Measurements from ENCODE around the gene SYT11.

The SYT11 gene

GRCh38 chr1:155899683-155900082 lies 40.3 kb downstream of the SYT11 start:
- H3K36me3 ChIP-seq (ENCODE audit: control insufficient read depth, insufficient read depth, low read length): peaks cover 59% of the 10 kb centered on the region
- no peaks in the 10 kb centered on the region for H3K4me1 ChIP-seq (ENCODE audit: control insufficient read depth, insufficient read depth, low read length)
- no peak overlapping the region for H3K9ac ChIP-seq (ENCODE audit: low read depth, low read length)
- no peaks in the 10 kb centered on the region for H3K9me3 ChIP-seq (ENCODE audit: control insufficient read depth, insufficient read depth, low read length)
- H3K27ac ChIP-seq (ENCODE audit: low read depth, low read length): no peak overlapping the region
- H3K27me3 ChIP-seq (ENCODE audit: control insufficient read depth, insufficient read depth, low read length): no peaks in the 10 kb centered on the region
- no peak overlapping the region for H3K4me3 ChIP-seq (ENCODE audit: low read depth, low read length)

DNA sequence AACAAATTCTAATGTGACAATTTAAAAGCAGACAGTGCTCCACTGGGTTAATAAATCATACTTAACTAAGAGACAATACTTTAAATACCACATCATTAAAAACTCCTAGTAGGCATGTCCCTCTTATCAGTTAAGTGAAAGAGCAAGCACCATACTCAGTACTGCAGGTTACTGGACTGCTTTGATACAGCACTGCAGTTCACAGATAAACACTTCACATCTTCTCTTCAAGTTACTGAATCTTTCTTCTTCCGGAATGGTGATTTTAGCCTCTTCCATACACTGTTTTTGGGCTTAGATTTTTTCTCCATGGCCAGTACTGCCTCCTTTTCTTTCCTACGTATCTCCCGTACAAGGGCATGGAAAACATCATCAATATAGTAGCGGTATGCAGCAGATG lies 40.8 kb downstream of the SYT11 start:
- Histone ChIP-seq H3K4me3 (ENCODE audit: low read depth, low read length) (no peak overlapping the region), H3K4me1 (ENCODE audit: control insufficient read depth, insufficient read depth, low read length) (no peaks in the 10 kb centered on the region), H3K9me3 (ENCODE audit: control insufficient read depth, insufficient read depth, low read length) (no peaks in the 10 kb centered on the region), H3K27ac (ENCODE audit: low read depth, low read length) (no peak overlapping the region), H3K36me3 (ENCODE audit: control insufficient read depth, insufficient read depth, low read length) (peaks cover 63% of the 10 kb centered on the region), H3K9ac (ENCODE audit: low read depth, low read length) (no peak overlapping the region), H3K27me3 (ENCODE audit: control insufficient read depth, insufficient read depth, low read length) (no peaks in the 10 kb centered on the region)

DNA sequence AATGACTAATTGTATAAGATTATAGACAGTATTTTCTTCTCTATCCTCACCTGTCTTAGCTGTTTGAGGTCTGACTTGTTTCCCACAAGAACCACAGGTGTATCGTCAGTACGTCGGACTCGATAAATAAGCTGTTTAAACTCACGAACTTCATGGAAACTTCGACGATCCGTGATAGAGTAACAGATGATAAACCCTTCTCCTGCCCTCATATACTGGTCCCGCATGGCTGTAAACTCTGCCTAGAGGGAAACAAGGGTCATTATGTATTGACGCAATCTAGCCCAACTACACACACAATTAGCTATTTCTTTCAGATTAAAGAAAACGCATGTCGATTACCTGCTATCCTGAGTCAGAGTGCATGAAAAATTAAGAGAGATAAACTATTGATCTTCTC lies 44.9 kb downstream of the SYT11 start:
- no peak overlapping the region for H3K27ac ChIP-seq (ENCODE audit: low read depth, low read length)
- H3K27me3 ChIP-seq (ENCODE audit: control insufficient read depth, insufficient read depth, low read length): no peaks in the 10 kb centered on the region
- H3K4me3 ChIP-seq (ENCODE audit: low read depth, low read length): no peak overlapping the region
- H3K36me3 ChIP-seq (ENCODE audit: control insufficient read depth, insufficient read depth, low read length): peaks cover 80% of the 10 kb centered on the region
- no peaks in the 10 kb centered on the region for H3K9me3 ChIP-seq (ENCODE audit: control insufficient read depth, insufficient read depth, low read length)
- no peak overlapping the region for H3K9ac ChIP-seq (ENCODE audit: low read depth, low read length)
- H3K4me1 ChIP-seq (ENCODE audit: control insufficient read depth, insufficient read depth, low read length): no peaks in the 10 kb centered on the region

DNA sequence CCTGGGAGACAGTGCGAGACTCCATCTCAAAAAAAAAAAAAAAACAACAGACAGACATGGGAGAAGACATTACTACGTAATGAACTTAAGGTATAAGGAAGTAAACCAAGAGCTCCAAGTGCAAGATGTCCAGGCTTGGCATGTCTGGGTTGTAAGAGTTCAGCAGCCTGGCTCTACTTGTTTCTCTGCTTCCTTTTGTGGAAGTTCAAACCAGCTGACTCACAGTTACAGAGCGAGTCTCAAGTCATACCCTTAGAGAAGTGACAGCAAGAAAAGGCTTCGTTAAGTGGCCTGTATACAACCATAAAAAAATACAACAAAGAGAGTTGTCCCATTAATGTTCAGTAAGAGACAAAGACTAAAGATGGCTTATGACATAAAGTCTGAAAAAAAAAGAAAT lies 50.5 kb downstream of the SYT11 start:
- Histone ChIP-seq H3K9ac (ENCODE audit: low read depth, low read length) (no peak overlapping the region), H3K4me3 (ENCODE audit: low read depth, low read length) (0 out of 2 replicates have a peak overlapping the region, but pooled peaks have one; percentile 86), H3K27me3 (ENCODE audit: control insufficient read depth, insufficient read depth, low read length) (no peaks in the 10 kb centered on the region), H3K27ac (ENCODE audit: low read depth, low read length) (peak overlapping the region; percentile 5), H3K9me3 (ENCODE audit: control insufficient read depth, insufficient read depth, low read length) (no peaks in the 10 kb centered on the region), H3K36me3 (ENCODE audit: control insufficient read depth, insufficient read depth, low read length) (peaks cover 73% of the 10 kb centered on the region), H3K4me1 (ENCODE audit: control insufficient read depth, insufficient read depth, low read length) (peaks cover 9% of the 10 kb centered on the region; the same call in 1 of the 2 replicates)

DNA sequence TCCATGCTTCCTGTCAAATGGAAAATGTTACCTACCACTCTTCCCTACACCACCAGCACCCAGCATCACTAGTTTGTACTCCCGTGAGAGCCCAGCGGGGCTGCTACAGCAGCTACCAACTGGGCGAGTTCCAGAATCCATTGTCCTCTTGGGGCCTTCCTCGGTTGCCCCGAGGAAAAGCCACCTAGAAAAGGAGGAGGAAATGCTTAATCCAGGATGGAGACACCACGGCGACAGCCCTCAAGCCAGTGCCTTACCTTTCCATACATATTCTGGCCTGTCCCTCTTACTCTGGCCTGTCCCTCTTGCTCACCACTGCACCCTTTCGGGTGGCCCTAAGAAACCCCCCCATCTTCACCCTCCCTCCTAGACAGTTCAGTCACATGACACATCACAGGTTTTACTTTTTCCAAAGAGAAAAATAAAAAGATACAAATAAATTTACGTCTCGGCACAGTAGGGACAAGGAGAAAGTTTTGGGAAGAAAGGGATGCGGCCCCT lies 51.3 kb downstream of the SYT11 start:
- Histone ChIP-seq H3K27ac (ENCODE audit: low read depth, low read length) (peak overlapping the region; percentile 86), H3K9me3 (ENCODE audit: control insufficient read depth, insufficient read depth, low read length) (no peaks in the 10 kb centered on the region), H3K9ac (ENCODE audit: low read depth, low read length) (peak overlapping the region; percentile 56), H3K4me3 (ENCODE audit: low read depth, low read length) (peak overlapping the region; percentile 86), H3K27me3 (ENCODE audit: control insufficient read depth, insufficient read depth, low read length) (no peaks in the 10 kb centered on the region), H3K4me1 (ENCODE audit: control insufficient read depth, insufficient read depth, low read length) (peaks cover 9% of the 10 kb centered on the region; the same call in 1 of the 2 replicates), H3K36me3 (ENCODE audit: control insufficient read depth, insufficient read depth, low read length) (peaks cover 73% of the 10 kb centered on the region)

DNA sequence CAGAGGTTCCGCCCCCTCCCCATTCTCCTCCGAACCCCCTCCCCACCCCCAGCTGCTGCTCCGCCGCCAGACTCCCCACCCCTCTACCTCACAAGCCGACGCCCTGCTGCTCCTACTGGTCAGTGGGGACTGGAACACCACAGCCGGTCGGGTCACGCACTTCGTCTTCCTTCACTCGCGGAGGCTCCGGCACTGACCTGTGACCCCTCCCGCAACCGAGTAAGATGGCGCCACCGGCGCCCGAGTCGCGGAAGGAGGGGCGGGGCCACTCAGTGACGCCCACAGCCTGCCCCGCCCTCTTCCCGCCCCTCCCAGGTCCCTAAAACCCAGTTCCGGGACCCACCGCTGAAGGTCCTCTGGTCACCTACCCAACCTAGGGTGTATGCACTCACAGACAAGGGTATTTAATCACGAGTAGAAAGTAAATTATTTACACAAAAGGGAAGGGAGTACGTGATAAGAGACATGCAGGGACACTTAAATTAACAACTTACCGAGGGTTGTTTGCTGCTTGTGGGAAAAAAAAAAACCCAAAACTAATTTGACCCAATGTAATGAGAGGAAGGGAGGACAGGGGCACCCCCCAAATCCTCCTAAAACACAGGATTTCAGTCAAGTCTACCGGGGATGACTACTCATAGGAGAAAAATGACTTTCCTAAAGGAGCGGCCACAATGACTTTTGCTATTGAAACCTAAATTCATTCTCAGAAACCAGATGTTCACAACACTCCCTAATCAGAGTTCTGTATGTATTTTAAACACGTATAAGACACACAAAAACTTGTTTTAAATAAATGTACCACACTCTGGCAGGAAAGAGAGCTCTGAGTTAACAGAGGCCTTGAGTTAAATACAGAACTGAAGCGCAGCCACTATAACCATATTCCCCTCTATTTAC lies 52.0 kb downstream of the SYT11 start, which contains the start of gene RIT1:
TSS of gene RIT1 (minus strand) at position 194 of the 900 bp plus-strand sequence. CDS start 588 bp downstream, outside the sequence.
- Histone ChIP-seq H3K27ac (ENCODE audit: low read depth, low read length) (peak within 1 kb of the TSS; percentile 86), H3K36me3 (ENCODE audit: control insufficient read depth, insufficient read depth, low read length) (peaks cover 75% of the 10 kb centered on the region), H3K4me1 (ENCODE audit: control insufficient read depth, insufficient read depth, low read length) (peaks cover 9% of the 10 kb centered on the region; the same call in 1 of the 2 replicates), H3K4me3 (ENCODE audit: low read depth, low read length) (peak within 1 kb of the TSS; percentile 86), H3K9ac (ENCODE audit: low read depth, low read length) (peak within 1 kb of the TSS; percentile 56), H3K27me3 (ENCODE audit: control insufficient read depth, insufficient read depth, low read length) (no peaks in the 10 kb centered on the region), H3K9me3 (ENCODE audit: control insufficient read depth, insufficient read depth, low read length) (no peaks in the 10 kb centered on the region)

GRCh38 chr1:155912056-155912536 lies 52.7 kb downstream of the SYT11 start:
- peak overlapping the region; percentile 86 for H3K27ac ChIP-seq (ENCODE audit: low read depth, low read length)
- peaks cover 9% of the 10 kb centered on the region; the same call in 1 of the 2 replicates for H3K4me1 ChIP-seq (ENCODE audit: control insufficient read depth, insufficient read depth, low read length)
- peaks cover 75% of the 10 kb centered on the region for H3K36me3 ChIP-seq (ENCODE audit: control insufficient read depth, insufficient read depth, low read length)
- H3K9ac ChIP-seq (ENCODE audit: low read depth, low read length): no peak overlapping the region
- no peak overlapping the region for H3K4me3 ChIP-seq (ENCODE audit: low read depth, low read length)
- H3K9me3 ChIP-seq (ENCODE audit: control insufficient read depth, insufficient read depth, low read length): no peaks in the 10 kb centered on the region
- no peaks in the 10 kb centered on the region for H3K27me3 ChIP-seq (ENCODE audit: control insufficient read depth, insufficient read depth, low read length)

DNA sequence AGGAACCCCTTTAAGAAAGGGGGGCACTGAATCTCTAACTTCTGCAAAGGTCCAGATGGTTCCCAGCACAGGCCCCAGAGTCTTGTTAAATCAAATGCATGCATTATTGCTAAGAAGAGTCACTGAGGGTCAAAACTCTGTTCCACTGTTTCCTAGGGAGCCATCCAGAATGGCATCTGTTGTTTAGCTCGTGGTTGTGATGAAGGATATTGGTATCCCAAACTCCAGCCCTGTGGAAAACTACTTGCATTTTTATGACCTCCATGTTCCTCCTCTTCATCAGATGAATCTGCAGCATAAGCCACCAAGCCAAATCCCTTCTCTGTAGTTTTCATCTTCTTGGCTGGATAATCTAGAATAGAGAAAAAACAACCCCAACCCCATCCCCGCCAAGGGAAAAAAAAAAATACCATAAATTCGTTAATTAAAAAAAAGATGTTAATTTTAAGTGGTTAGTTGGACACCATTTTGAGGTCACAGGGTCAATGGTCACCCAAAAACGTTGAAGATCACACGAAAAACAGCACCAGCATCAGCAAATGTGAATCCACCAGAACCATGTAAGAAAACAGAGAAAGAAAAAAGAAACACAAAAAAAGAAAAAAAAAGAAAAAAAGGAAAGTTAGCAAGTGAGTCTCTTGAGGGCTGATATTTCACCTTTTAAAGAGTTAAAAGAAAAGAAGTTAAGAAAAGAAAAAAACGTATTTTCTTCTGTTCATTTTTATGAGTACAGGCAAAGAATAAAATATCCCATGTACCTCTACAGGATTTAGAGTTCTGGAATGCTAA lies 54.8 kb downstream of the SYT11 start:
- Histone ChIP-seq H3K27ac (ENCODE audit: low read depth, low read length) (no peak overlapping the region), H3K9ac (ENCODE audit: low read depth, low read length) (no peak overlapping the region), H3K4me1 (ENCODE audit: control insufficient read depth, insufficient read depth, low read length) (peaks cover 9% of the 10 kb centered on the region; the same call in 1 of the 2 replicates), H3K9me3 (ENCODE audit: control insufficient read depth, insufficient read depth, low read length) (no peaks in the 10 kb centered on the region), H3K4me3 (ENCODE audit: low read depth, low read length) (no peak overlapping the region), H3K36me3 (ENCODE audit: control insufficient read depth, insufficient read depth, low read length) (peaks cover 81% of the 10 kb centered on the region), H3K27me3 (ENCODE audit: control insufficient read depth, insufficient read depth, low read length) (no peaks in the 10 kb centered on the region)

- H3K36me3 ChIP-seq (ENCODE audit: control insufficient read depth, insufficient read depth, low read length): peaks cover 97% of the 10 kb centered on the region
- H3K9ac ChIP-seq (ENCODE audit: low read depth, low read length): no peak overlapping the region
- no peaks in the 10 kb centered on the region for H3K27me3 ChIP-seq (ENCODE audit: control insufficient read depth, insufficient read depth, low read length)
- H3K4me1 ChIP-seq (ENCODE audit: control insufficient read depth, insufficient read depth, low read length): no peaks in the 10 kb centered on the region
- no peaks in the 10 kb centered on the region for H3K9me3 ChIP-seq (ENCODE audit: control insufficient read depth, insufficient read depth, low read length)
- no peak overlapping the region for H3K4me3 ChIP-seq (ENCODE audit: low read depth, low read length)
- H3K27ac ChIP-seq (ENCODE audit: low read depth, low read length): no peak overlapping the region
These were observed 59.3 kb downstream of the SYT11 start for GRCh38 chr1:155918660-155919059.

DNA sequence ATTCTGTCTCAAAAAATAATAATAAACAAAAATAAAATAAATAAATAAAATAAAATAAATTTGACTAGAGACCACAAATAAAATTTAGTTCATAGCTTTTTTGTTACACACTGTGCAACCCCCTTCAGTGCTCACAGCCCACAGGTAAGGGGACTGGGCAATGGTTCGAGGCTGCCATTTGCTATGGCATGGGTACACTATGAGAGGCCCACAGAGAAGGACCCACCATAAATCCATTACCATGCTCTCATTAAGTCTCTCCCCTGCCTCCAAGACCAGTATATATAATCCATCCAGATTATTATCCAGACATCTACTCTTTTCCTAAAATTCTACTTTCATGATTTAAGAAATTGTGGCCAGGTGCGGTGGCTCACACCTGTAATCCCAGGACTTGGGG lies 60.4 kb downstream of the SYT11 start:
- H3K36me3 ChIP-seq (ENCODE audit: control insufficient read depth, insufficient read depth, low read length): peaks cover 97% of the 10 kb centered on the region
- H3K4me1 ChIP-seq (ENCODE audit: control insufficient read depth, insufficient read depth, low read length): no peaks in the 10 kb centered on the region
- no peak overlapping the region for H3K4me3 ChIP-seq (ENCODE audit: low read depth, low read length)
- no peak overlapping the region for H3K9ac ChIP-seq (ENCODE audit: low read depth, low read length)
- H3K27ac ChIP-seq (ENCODE audit: low read depth, low read length): no peak overlapping the region
- no peaks in the 10 kb centered on the region for H3K9me3 ChIP-seq (ENCODE audit: control insufficient read depth, insufficient read depth, low read length)
- no peaks in the 10 kb centered on the region for H3K27me3 ChIP-seq (ENCODE audit: control insufficient read depth, insufficient read depth, low read length)
